SH-SY5Y (cell line): ENCODE measurements around the gene ASCC2.

ENCODE experiments used
- GATA2 ChIP-seq: IDR thresholded peaks from 2 replicates; pipeline ENCODE4 v1.6.1; 2011; ENCODE audit warnings: mild to moderate bottlenecking, low read depth, low read length
- GATA3 ChIP-seq: IDR thresholded peaks from 2 replicates; pipeline ENCODE4 v1.6.1; 2011; ENCODE audit warnings: low read depth, mild to moderate bottlenecking, low read length, moderate library complexity

GRCh38 chr22:29848111-29848510 lies 10.0 kb upstream of the ASCC2 start:
- no peak for TF ChIP-seq GATA3
- no peak for TF ChIP-seq GATA2
